ENCODE results near the gene PRKCB.
A peak's percentile ranks its signal among the peaks of the same experiment; 100 is the strongest.

Gene PRKCB

DNA sequence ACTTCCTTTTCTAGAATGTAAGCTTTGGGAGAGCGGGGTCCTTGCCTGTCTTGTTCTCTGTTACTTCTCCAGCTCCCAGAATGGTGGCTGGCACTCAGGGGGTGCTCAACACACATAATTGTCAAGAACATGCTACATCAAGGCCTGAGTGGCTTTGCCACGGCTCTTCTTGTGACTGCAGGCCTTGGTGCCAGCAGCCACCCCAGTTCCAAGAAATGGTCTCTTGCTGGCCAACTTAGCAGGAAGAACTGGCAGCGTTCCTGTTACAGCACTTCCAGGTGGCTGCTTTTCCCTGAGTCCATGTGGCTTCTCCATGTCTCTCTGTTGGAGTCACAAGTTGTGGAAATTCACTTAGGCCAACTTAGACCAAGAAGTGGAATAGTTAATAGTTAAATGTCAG is 36.1 kb downstream of the PRKCB start:
- FAIRE-seq = peak; percentile 67

GRCh38 chr16:23874613-23875294 is 39.0 kb downstream of the PRKCB start:
- TF ChIP-seq POLR2A (IDR thresholded peaks at IDR 0.05; ENCODE audit: low read depth, low read length) (no peak), TAF1 (IDR thresholded peaks at IDR 0.05; ENCODE audit: borderline replicate concordance, low read depth, low read length) (no peak), POLR2AphosphoS5 (IDR thresholded peaks at IDR 0.05; ENCODE audit: low read depth, low read length) (no peak)
- DNase-seq (ENCODE audit: insufficient read length) (no peak), FAIRE-seq (no peak)

More for the DNA sequence above, 36.1 kb downstream of the PRKCB start:
- DNase-seq (ENCODE audit: insufficient read length) = no peak
- TF ChIP-seq TAF1 (IDR thresholded peaks at IDR 0.05; ENCODE audit: borderline replicate concordance, low read depth, low read length) (no peak), POLR2AphosphoS5 (IDR thresholded peaks at IDR 0.05; ENCODE audit: low read depth, low read length) (no peak), POLR2A (IDR thresholded peaks at IDR 0.05; ENCODE audit: low read depth, low read length) (no peak)

GRCh38 chr16:23876256-23876896 is 40.6 kb downstream of the PRKCB start:
- FAIRE-seq (no peak), DNase-seq (ENCODE audit: insufficient read length) (no peak)
- TF ChIP-seq TAF1 (IDR thresholded peaks at IDR 0.05; ENCODE audit: borderline replicate concordance, low read depth, low read length) (no peak), POLR2A (IDR thresholded peaks at IDR 0.05; ENCODE audit: low read depth, low read length) (no peak), POLR2AphosphoS5 (IDR thresholded peaks at IDR 0.05; ENCODE audit: low read depth, low read length) (no peak)

DNA sequence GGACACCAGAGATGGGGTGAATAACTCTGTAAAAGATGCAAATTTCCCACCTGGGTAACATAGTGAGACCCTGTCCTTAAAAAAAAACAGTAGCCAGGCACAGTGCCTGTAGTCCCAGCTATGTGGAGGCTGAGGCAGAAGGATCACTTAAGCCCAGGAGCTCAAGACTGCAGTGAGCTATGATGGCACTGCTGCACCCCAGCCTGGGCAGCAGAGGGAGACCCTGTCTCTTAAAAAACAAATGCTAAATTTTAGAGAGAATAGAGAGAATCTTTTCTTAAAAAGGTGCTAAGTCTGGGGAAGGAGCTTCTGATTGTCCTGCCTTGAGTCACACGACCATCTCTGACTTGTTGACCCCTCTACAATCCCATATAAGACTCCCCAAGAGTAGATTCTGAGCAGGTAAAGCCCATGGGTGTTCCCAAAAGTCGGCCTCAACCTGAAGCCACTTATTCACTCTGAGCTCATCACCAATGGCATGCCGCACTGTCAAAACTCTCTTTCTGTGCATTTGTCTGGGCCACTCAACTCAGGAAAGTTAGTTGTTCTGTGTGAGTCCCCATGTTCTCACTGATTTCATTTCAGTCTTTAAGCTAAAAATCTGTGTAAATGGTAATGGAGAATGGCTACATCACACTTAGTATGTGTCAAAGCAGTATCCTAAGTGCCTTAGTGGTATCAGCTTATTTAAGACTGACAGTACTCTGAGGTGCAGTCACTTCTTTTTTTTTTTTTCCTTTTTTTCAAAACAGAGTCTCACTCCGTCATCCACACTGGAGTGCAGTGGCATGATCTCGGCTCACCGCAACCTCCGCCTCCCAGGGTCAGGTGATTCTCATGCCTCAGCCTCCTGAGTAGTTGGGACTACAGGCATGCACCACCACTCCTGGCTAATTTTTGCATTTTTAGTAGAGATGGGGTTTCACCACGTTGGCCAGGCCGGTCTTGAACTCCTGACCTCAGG is 41.6 kb downstream of the PRKCB start:
- FAIRE-seq (peak; percentile 40), DNase-seq (ENCODE audit: insufficient read length) (no peak)
- TF ChIP-seq POLR2AphosphoS5 (IDR thresholded peaks at IDR 0.05; ENCODE audit: low read depth, low read length) (no peak), POLR2A (IDR thresholded peaks at IDR 0.05; ENCODE audit: low read depth, low read length) (no peak), TAF1 (IDR thresholded peaks at IDR 0.05; ENCODE audit: borderline replicate concordance, low read depth, low read length) (no peak)

DNA sequence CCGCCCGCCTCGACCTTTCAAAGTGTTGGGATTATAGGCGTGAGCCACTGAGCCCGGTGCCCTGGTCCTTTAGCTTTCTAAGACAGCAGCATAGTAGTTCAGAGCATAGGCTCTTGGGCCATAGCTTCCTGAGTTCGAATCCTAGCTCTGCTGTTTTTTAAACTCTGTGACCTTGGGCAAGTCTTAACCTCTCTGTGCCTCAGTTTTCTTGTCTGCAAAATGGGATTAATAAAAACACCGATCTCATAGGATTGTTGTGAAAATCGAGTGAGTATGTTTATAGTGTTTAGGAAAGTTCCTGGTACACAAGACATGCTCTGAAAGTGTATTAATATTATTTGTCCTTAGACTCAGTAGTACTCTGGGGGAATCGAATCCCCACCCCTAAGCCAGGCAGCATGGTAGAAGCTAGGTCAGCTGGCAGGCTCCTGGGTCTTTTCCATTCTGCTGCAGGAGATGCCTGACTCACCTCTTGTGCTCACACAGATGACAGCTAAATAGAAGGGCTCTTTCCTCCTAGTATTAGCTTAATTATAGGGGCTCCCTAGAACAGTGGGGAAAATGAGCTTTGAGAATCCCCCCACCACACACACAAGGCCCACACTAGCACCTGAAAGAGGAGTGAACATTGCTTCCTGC is 44.1 kb downstream of the PRKCB start:
- no peak for FAIRE-seq

DNA sequence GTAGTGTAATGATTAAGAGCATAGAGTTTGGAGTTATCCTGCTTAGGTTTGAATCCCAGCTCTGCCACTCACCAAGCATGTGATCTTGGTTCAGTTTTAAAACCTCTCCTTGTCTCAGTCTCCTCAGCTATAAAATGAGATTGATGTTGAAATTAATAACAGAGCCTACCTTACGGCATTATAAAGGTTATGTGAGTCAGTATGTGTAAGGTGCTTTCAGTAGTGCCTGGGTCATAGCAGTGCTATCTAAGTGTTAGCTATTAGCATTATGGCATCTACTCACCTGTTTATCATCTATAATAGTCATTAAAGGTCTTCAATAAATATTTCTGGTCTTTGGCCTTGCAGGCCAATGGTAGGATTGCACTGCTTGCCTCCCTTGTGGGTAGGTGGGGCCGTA is 53.4 kb downstream of the PRKCB start:
- TF ChIP-seq POLR2A (IDR thresholded peaks at IDR 0.05; ENCODE audit: low read depth, low read length) = no peak
- no peak for TF ChIP-seq TAF1 (IDR thresholded peaks at IDR 0.05; ENCODE audit: borderline replicate concordance, low read depth, low read length)
- TF ChIP-seq POLR2AphosphoS5 (IDR thresholded peaks at IDR 0.05; ENCODE audit: low read depth, low read length) = no peak

More for the DNA sequence above, 44.1 kb downstream of the PRKCB start:
- TF ChIP-seq POLR2A (IDR thresholded peaks at IDR 0.05; ENCODE audit: low read depth, low read length) = no peak
- DNase-seq (ENCODE audit: insufficient read length) = no peak

GRCh38 chr16:23893986-23894385 is 58.2 kb downstream of the PRKCB start:
- TF ChIP-seq POLR2AphosphoS5 (IDR thresholded peaks at IDR 0.05; ENCODE audit: low read depth, low read length) (no peak), TAF1 (IDR thresholded peaks at IDR 0.05; ENCODE audit: borderline replicate concordance, low read depth, low read length) (no peak), POLR2A (IDR thresholded peaks at IDR 0.05; ENCODE audit: low read depth, low read length) (no peak)
- DNase-seq (ENCODE audit: insufficient read length) (no peak), FAIRE-seq (no peak)

More for the DNA sequence above, 53.4 kb downstream of the PRKCB start:
- DNase-seq (ENCODE audit: insufficient read length) (no peak), FAIRE-seq (no peak)

DNA sequence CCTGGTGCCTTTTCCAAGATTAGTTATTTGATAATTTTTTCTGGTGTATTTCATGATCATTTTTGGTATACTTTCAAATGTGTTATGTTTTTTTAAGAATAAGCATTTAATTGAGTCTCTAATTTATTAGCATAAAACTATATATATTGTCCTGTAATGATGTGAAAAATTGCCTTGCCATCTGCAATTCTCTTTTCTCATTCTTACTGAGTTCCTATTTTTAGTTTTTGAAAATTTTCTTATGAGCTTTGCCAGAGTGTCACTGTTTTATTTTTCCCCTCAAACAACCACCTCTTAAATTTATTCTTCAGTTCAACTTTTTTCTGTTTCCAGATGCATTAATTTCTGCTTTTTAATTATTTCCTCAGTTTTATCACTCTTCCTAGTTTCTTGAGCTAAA is 59.3 kb downstream of the PRKCB start:
- FAIRE-seq = peak; percentile 57
- TF ChIP-seq POLR2A (IDR thresholded peaks at IDR 0.05; ENCODE audit: low read depth, low read length) = no peak
- no peak for TF ChIP-seq TAF1 (IDR thresholded peaks at IDR 0.05; ENCODE audit: borderline replicate concordance, low read depth, low read length)
- TF ChIP-seq POLR2AphosphoS5 (IDR thresholded peaks at IDR 0.05; ENCODE audit: low read depth, low read length) = no peak

GRCh38 chr16:23896832-23897821 is 61.3 kb downstream of the PRKCB start:
- FAIRE-seq (peak; percentile 67), DNase-seq (ENCODE audit: insufficient read length) (no peak)

More for the DNA sequence above, 59.3 kb downstream of the PRKCB start:
- no peak for DNase-seq (ENCODE audit: insufficient read length)

More at GRCh38 chr16:23896832-23897821, 61.3 kb downstream of the PRKCB start:
- TF ChIP-seq TAF1 (IDR thresholded peaks at IDR 0.05; ENCODE audit: borderline replicate concordance, low read depth, low read length) = no peak
- TF ChIP-seq POLR2AphosphoS5 (IDR thresholded peaks at IDR 0.05; ENCODE audit: low read depth, low read length) = no peak
- no peak for TF ChIP-seq POLR2A (IDR thresholded peaks at IDR 0.05; ENCODE audit: low read depth, low read length)
